Testis (tissue), 2 donors: ENCODE data around the gene CFDP1.

Experiments used
- POLR2A ChIP-seq: fragments of 450-650 bp; IDR thresholded peaks from one replicate; pipeline ENCODE4 v1.6.1; 2017; ENCODE audit warnings: antibody characterized with exemption, mild to moderate bottlenecking, moderate library complexity
- TF ChIP-seq, protein P1 (sequence below), 3 experiments: fragments of 450-650 bp in 2 of 3; fragments of 200-600 bp in 1 of 3; sonication (generic) in 1 of 3; IDR thresholded peaks; one replicate each; pipeline ENCODE4 v1.5.1; 2016 to 2019; ENCODE audit warnings: antibody characterized with exemption in 3 of 3, mild to moderate bottlenecking in 2 of 3, moderate library complexity in 1 of 3

DNA sequence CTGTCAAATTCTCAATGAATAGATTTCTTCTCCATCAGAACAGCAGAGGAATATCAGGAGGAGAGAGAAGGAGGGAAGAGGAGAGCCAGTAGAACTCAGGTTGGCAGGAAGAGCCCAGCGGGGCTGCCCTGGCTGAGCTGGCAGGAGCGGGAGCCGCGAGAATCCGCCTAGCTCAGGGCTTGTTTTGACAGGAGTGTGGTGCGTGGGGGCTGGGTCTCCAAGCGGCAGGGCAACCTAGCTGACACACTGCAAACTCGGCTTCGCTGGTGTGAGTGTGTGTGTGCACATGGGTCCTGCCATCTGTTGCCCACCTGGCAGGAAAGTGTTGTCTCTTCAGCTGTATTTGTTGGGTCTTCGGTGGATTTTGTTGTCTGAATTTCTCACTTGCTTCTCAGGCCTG lies 154.0 kb downstream of the CFDP1 start:
- TF ChIP-seq, protein P1, sequence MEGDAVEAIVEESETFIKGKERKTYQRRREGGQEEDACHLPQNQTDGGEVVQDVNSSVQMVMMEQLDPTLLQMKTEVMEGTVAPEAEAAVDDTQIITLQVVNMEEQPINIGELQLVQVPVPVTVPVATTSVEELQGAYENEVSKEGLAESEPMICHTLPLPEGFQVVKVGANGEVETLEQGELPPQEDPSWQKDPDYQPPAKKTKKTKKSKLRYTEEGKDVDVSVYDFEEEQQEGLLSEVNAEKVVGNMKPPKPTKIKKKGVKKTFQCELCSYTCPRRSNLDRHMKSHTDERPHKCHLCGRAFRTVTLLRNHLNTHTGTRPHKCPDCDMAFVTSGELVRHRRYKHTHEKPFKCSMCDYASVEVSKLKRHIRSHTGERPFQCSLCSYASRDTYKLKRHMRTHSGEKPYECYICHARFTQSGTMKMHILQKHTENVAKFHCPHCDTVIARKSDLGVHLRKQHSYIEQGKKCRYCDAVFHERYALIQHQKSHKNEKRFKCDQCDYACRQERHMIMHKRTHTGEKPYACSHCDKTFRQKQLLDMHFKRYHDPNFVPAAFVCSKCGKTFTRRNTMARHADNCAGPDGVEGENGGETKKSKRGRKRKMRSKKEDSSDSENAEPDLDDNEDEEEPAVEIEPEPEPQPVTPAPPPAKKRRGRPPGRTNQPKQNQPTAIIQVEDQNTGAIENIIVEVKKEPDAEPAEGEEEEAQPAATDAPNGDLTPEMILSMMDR (IDR thresholded peaks at IDR 0.05), result no peak
- TF ChIP-seq POLR2A, result no peak
